MM.1S (cell line): Measurements from ENCODE around the gene RHBDD1.

Experiments used
- EZH2 ChIP-seq: fragments of 300-600 bp; sonication (generic); optimal IDR thresholded peaks from 2 replicates; pipeline ENCODE3; 2017; ENCODE audit warnings: low read depth, mild to moderate bottlenecking, antibody characterized with exemption, low read length, mixed read lengths
- EZH2phosphoT487 ChIP-seq: fragments of 300-600 bp; sonication (generic); IDR thresholded peaks from 2 replicates; pipeline ENCODE4 v1.6.1; 2018; ENCODE audit warnings: antibody characterized with exemption, low read length
- TF ChIP-seq, protein P1 (sequence below): fragments of 300-600 bp; sonication (generic); IDR thresholded peaks from 2 replicates; pipeline ENCODE4 v1.5.1; 2016; ENCODE audit warnings: antibody characterized with exemption, low read length, mixed read lengths

DNA sequence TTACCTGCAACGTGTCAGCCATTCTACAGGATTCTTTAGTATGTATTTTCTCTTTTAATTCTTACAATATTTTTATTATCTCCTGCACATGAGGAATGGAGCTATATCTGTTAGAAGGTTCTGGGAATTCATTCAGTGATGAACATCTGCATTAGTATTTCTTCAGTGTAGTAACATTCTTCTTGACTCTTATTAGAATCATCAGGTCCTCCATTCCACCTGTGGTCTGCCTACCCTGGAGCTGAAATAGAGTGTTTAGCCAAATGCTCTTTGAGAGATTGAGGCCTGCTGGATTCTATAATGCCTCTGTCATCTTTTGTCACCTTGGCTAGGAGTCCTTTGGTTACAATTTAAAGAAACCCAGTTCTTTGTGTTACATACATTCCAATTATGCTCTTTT lies 54.4 kb downstream of the RHBDD1 start:
- TF ChIP-seq, protein P1, sequence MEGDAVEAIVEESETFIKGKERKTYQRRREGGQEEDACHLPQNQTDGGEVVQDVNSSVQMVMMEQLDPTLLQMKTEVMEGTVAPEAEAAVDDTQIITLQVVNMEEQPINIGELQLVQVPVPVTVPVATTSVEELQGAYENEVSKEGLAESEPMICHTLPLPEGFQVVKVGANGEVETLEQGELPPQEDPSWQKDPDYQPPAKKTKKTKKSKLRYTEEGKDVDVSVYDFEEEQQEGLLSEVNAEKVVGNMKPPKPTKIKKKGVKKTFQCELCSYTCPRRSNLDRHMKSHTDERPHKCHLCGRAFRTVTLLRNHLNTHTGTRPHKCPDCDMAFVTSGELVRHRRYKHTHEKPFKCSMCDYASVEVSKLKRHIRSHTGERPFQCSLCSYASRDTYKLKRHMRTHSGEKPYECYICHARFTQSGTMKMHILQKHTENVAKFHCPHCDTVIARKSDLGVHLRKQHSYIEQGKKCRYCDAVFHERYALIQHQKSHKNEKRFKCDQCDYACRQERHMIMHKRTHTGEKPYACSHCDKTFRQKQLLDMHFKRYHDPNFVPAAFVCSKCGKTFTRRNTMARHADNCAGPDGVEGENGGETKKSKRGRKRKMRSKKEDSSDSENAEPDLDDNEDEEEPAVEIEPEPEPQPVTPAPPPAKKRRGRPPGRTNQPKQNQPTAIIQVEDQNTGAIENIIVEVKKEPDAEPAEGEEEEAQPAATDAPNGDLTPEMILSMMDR: no peak
- TF ChIP-seq EZH2: no peak
- no peak for TF ChIP-seq EZH2phosphoT487
